Effector memory CD8-positive, alpha-beta T cell (primary cell): ENCODE data around the gene TELO2.
A peak's percentile ranks its signal among the peaks of the same experiment; 100 is the strongest.

Source experiments
- ATAC-seq: fragments of 150-1000 bp; cut with Tn5 transposase; replicated peaks from 2 replicates; pipeline ENCODE4 v1.10.0; 2021; ENCODE audit warnings: mild to moderate bottlenecking, moderate library complexity
- DNase-seq, 3 experiments: peaks; one replicate each; pipeline ENCODE4 v3.0.0; 2021
- H3K27ac Mint-ChIP-seq, 2 donors: one replicate each; pipeline ENCODE4 v1.8.0; 2022; ENCODE audit warnings: mild to moderate bottlenecking in 2 of 2, mixed read lengths in 2 of 2, moderate library complexity in 2 of 2
- H3K27me3 Mint-ChIP-seq, 2 donors: one replicate each; pipeline ENCODE4 v1.8.0; 2022; ENCODE audit warnings: mixed read lengths in 2 of 2
- H3K36me3 Mint-ChIP-seq: one replicate; pipeline ENCODE4 v1.8.0; 2022; ENCODE audit warnings: mild to moderate bottlenecking, moderate library complexity, mixed read lengths; ENCODE audit not compliant: insufficient read depth
- H3K4me1 Mint-ChIP-seq, 2 donors: one replicate each; pipeline ENCODE4 v1.8.0; 2022; ENCODE audit warnings: low read depth in 2 of 2, mixed read lengths in 2 of 2
- H3K4me3 Mint-ChIP-seq, 2 donors: one replicate each; pipeline ENCODE4 v1.8.0; 2022; ENCODE audit warnings: mild to moderate bottlenecking in 2 of 2, mixed read lengths in 2 of 2, moderate library complexity in 2 of 2
- H3K9me3 Mint-ChIP-seq, 2 donors: one replicate each; pipeline ENCODE4 v1.8.0; 2022; ENCODE audit warnings: mixed read lengths in 2 of 2
- total RNA-seq, 9 experiments: gene quantifications; one replicate each; lab custom pipeline; 2026; lab: John Stamatoyannopoulos, UW

Gene TELO2
- total RNA-seq: 24.1 to 83.6 (median 52.6) reads per million in 9 experiments

DNA sequence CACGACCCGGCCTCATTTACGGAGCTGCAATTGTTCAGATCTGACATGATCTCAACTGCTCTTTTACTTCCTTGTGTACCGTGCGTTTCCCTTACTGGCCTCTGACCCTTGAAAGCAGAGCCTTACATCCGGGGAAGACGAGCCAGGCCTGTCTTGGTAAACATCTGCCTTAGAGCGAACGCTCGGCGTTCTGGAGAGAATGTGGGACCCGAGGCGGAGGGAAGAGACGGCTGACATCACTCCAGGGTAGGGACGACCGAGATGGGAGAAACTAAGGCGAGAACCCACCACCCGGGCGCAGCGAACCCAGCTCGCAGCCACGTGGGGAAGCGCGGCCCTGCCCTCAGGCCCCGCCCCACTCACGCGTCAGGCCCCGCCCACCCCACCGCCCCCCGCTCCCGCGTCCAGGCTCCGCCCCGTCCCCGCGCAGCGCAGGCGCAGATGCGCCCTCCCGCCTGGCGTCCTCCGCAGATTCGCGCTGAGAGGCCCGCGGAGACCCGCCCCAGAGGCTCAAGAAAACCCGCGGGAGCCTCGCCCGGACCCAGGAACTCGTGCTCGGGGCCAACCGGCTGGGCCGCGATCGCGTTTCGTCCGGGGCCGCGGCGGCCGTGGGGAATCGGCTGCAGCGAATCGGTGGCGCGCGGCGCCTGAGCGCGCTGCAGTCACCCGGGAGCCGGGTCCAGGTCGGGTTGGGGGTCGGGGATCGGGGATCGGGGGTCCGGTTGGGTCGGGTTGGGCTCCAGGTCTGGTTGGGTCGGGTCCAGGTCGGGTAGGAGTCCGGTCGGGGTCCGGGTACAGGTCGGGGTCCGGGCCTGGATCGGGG lies at the start of gene TELO2:
Gene TELO2, plus strand, starts transcription at position 438 of the 823 bp plus-strand sequence. CDS start 922 bp downstream, outside the sequence.
- Mint-ChIP-seq H3K36me3 (peaks cover 7% of the 10 kb centered on the region), H3K4me1 (peaks cover 9 to 10% of the 10 kb centered on the region in 2 donors), H3K27ac (peak within 1 kb of the TSS; percentile 94 to 96), H3K4me3 (peak within 1 kb of the TSS; percentile 90 to 91), H3K27me3 (no peaks in the 10 kb centered on the region), H3K9me3 (no peaks in the 10 kb centered on the region)
- ATAC-seq (peak; percentile 85), DNase-seq (peak; percentile 83 to 84 (median 84))

DNA sequence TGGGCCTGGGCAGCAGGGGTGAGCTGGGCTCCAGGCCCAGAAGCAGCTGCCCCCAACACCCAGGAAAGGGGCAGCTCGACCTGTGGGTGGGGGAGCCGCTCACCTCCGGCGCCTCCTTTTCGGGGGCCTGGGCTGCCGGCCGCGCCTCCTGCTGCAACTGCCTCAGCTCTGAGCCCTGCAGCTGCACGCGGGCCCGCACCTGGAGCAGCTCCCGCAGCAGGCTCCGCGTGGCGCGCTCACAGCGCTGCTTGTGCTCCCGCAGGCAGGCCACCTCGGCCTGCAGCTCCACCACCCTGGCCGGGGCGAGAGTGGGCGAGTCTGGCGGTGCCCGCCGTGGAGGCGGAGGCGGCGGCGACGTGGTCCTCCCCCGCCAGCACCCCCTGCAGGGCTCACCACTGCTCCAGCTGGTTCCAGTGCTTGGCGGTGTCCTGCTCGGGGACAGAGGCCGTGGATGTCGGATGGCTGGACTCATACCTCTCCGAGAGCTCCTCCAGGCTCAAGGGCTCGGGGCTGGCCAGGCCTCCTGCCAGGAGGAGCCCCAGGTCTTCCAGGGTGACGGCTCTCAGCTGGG lies 49.7 kb upstream of the TELO2 start:
- Mint-ChIP-seq H3K36me3 (peaks cover 2% of the 10 kb centered on the region), H3K4me1 (peaks cover 2 to 3% of the 10 kb centered on the region in 2 donors), H3K9me3 (no peaks in the 10 kb centered on the region)

DNA sequence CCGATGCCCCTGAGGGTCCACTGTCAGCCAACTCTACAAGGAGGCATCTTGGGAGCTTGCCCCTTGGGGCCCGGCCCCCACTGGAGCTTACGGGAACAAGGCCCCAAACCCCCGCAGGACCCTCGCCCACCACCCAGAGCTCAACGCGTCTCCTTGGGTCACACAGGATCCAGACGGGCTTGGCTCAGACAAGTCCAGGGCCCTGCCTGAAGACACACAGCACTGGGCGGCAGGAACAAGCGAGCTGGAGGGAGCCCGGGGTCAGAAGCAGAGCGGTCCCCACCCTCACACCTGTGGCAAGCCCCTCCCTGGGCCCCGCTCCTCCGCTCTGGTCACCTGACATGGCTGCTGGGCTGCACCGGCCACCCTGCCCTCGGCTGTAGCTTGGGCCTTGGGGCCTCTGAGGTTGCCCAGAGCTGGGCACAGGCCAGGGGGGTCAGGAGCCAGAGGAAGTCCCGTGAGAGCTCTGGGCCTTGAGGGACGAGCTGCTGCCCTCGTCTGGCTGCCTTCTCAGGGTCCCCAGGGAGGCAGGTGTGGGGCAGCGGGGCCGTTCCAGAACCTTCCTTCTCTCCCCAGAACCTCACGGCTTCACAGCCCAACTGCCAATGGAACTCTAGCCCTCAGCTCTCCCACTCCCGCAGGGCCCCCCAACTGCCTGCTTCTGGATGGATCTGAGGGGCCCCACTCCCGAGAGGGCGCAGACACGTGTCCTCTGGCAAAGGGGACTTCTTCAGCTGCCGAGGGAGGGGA lies 49.0 kb upstream of the TELO2 start, which contains the start of gene CCDC154:
Gene CCDC154, minus strand, starts transcription at position 577 of the 750 bp plus-strand sequence. Its CDS starts 234 bp downstream, at position 343.
- Mint-ChIP-seq H3K27me3 (no peaks in the 10 kb centered on the region), H3K4me1 (peaks cover 2 to 3% of the 10 kb centered on the region in 2 donors), H3K9me3 (no peaks in the 10 kb centered on the region), H3K36me3 (peaks cover 2% of the 10 kb centered on the region), H3K27ac (no peak within 1 kb of the TSS), H3K4me3 (no peak within 1 kb of the TSS)
- ATAC-seq (no peak), DNase-seq (no peak)

More for the DNA sequence above, 49.7 kb upstream of the TELO2 start:
- DNase-seq: no peak
- no peak for ATAC-seq
- no peak overlapping the region for H3K4me3 Mint-ChIP-seq
- H3K27ac Mint-ChIP-seq: no peak overlapping the region
- no peaks in the 10 kb centered on the region for H3K27me3 Mint-ChIP-seq

DNA sequence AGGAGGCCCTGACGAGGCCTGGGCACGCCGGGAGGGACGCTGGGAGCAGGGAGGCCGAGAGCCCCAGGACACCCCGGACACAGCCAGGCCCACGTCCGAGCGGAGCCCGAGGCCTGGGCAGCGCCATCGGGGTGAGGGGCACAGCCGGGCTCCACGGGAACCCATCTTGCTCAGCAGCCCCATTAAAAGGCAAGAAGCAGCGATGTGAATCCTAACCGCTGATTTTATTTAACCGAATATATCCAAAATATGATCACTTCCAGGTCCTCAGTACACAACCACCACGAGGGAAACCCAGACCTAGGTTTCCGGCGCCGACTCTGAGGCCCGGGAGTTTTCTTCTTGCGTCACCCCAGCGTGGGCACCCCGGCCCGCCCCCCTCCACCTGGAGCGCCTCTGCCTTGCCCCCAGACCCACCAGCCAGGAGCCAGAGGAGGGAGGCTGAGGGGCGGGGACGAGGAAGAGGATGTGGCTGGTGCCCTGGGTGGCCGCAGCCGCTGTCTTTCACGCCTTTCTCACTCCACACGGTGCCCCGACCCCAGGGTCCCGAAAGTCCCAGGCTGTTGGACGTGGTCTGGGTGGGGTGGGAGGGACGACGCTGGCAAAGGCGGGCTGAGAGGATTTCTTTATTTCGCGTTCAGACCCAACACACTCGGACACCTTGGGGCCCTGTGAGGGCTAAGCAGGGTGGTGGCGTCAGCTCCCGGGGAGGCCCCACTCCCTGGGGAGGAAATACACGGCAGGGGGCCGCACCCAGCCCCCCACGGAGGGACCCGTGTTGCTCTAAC lies 48.2 kb upstream of the TELO2 start:
- ATAC-seq (no peak), DNase-seq (no peak)
- Mint-ChIP-seq H3K36me3 (peaks cover 6% of the 10 kb centered on the region), H3K27me3 (no peaks in the 10 kb centered on the region), H3K4me1 (peaks cover 2 to 3% of the 10 kb centered on the region in 2 donors), H3K4me3 (no peak overlapping the region), H3K27ac (no peak overlapping the region), H3K9me3 (no peaks in the 10 kb centered on the region)

DNA sequence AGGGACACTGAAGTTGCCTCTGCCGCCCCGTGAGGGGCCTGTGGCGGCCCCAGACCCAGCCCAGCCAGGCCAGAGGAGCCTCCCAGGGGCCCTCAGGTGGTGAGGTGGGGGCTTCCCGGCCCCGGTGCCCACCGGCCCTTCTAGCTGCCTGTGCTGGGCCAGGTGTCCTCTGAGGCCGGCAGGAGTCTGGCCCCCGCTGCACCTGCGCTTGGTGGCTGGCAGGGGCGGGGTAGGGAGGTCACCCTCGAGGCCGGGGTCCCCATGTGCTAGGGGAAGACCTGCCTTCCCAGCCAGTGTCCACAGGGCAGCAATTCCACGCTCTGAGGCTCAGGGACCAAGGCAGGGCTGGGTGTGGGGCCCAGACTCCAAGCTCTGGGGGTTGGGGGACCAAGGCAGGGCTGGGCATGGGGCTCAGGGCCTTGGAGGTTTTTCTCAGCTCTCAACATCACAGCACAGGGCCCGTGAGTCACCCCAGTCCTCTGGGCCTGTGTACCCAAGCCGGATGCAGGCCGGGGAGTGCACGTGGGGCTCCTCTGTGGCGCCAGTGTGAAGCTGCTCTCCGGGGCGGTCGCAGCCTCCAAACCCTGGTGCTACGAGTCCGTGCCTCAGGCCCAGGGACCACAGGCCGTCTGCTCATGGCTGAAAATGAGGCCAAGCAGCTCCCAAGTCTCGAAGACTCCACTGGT lies 47.5 kb upstream of the TELO2 start:
- Mint-ChIP-seq H3K9me3 (no peaks in the 10 kb centered on the region), H3K27ac (no peak overlapping the region), H3K27me3 (no peaks in the 10 kb centered on the region), H3K4me1 (peaks cover 0 to 3% of the 10 kb centered on the region in 2 donors), H3K36me3 (peaks cover 9% of the 10 kb centered on the region), H3K4me3 (no peak overlapping the region)
- ATAC-seq: no peak
- DNase-seq: no peak

DNA sequence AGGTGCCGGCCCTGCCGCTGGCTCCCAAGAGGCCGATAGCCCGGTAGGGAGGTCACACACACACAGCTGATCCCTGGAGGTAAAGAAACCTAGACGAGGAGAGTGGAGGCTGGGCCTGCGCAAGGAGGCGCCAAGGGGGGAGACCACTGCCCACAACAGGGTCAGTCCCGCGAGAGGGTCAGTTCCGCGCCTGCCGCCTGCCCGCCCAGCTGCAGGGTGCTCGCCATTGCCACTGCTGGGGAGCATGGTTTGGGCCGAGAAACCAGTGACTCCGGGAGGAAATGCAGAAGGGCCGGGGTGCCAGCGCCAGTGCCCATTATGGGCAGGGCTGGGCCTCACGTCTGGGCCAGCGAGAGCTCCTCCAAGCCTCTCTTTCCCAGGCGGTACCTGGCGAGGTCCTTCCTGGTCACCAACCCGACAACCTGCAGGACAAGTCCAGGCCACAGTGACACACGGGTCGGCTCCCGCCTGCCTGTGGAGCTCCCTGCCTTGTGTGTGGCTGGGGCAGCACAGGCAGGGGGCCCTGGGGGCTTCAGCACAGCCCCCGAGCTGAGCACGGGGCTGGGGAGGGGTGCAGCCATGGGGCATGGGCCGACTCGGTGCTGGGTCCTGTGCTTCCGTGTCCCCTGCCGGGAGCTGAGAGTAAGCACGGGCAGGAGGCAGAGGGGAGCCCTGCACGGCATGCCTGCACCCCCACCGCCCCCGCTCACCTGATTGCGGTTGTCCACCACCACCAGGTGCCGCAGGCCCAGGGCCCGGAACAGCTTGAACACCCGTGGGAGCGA lies 46.7 kb upstream of the TELO2 start:
- H3K4me1 Mint-ChIP-seq: peaks cover 2 to 3% of the 10 kb centered on the region in 2 donors
- no peak overlapping the region for H3K27ac Mint-ChIP-seq
- H3K27me3 Mint-ChIP-seq: no peaks in the 10 kb centered on the region
- no peak overlapping the region for H3K4me3 Mint-ChIP-seq
- DNase-seq (no peak), ATAC-seq (no peak)
- peaks cover 12% of the 10 kb centered on the region for H3K36me3 Mint-ChIP-seq
- no peaks in the 10 kb centered on the region for H3K9me3 Mint-ChIP-seq

DNA sequence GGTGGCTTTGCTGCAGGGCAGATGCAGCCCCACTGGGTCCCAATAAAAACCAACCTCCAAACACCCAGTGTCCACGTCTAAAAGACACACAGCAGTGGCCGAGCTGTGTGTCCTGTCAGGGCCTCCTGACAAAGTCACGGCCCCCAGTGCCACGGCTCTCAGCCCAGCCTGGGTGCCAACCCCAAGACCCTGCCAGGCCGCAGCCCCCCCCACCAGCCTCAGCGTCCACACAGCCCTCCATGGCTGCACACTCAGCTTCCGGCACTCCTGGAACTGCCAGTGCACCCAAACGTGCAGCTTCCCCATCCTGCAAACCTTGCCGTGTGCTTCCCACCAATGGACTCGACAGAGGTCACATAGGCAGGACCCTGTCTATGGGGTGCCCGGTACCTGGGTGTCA lies 45.2 kb upstream of the TELO2 start:
- Mint-ChIP-seq H3K4me3 (no peak overlapping the region), H3K9me3 (no peaks in the 10 kb centered on the region), H3K4me1 (peaks cover 3% of the 10 kb centered on the region in 2 donors), H3K27ac (no peak overlapping the region), H3K36me3 (peaks cover 18% of the 10 kb centered on the region), H3K27me3 (no peaks in the 10 kb centered on the region)
- ATAC-seq (no peak), DNase-seq (no peak)

DNA sequence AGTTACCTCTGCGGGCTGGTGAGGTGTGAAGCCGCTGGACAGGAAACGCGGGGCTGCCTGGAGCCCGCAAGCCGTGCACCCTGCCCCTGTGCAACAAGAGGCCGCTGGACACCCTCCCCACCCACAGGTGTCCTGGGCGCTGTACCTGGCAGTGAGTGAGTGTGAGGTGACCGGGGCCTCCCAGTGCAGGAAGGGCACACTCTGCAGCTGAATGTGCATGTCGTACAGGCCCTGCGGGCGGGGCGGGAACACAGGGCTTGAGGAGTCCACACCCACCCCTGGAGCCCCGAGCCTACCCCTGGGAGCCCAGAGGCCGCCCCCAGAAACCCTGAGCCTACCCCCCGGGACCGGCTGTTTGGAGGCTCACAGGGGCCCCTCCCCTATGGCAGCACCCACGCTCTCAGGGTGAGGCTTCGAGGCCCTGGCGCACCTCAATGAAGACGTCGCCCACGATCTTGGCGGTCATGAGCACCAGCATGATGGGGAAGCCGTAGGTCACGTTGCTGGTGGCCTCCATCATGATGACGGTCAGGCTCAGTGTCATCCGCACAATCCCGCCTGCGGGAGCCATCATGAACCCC lies 44.5 kb upstream of the TELO2 start:
- H3K27me3 Mint-ChIP-seq: no peaks in the 10 kb centered on the region
- ATAC-seq: no peak
- no peak overlapping the region for H3K4me3 Mint-ChIP-seq
- H3K36me3 Mint-ChIP-seq: peaks cover 23% of the 10 kb centered on the region
- no peaks in the 10 kb centered on the region for H3K9me3 Mint-ChIP-seq
- H3K4me1 Mint-ChIP-seq: peaks cover 3% of the 10 kb centered on the region in 2 donors
- H3K27ac Mint-ChIP-seq: peak overlapping the region in 1 of 2 donors; percentile 28
- no peak for DNase-seq

DNA sequence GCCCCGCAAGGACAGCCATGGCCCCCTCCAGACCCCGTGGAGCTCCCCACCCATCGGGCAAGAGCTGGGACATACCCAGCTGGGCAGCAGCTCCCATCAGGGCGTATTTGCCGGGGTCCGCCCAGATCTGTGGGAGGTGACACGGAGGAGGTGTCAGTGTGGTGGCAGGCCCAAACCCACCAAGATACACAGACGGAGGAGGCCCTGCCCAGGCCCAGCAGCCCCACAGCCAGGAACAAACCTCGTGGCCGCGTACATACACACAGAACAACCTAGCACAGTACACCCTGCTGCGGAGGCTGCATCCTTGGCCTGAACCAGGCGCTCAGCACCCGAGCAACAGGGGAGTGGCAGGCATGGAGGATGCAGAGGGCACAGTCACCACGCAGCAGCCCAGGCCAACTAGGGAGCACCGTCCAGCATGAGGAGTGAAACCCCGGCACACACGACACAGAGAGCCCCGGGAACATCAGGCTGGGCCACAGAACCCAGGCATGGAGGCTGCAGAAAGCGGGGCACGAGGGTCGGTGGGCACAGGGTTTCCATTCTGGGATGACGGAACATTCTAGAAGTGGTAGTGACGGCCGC lies 43.9 kb upstream of the TELO2 start:
- H3K36me3 Mint-ChIP-seq: peaks cover 27% of the 10 kb centered on the region
- peak overlapping the region in 1 of 2 donors; percentile 25 for H3K27ac Mint-ChIP-seq
- H3K27me3 Mint-ChIP-seq: no peaks in the 10 kb centered on the region
- H3K4me1 Mint-ChIP-seq: peaks cover 3% of the 10 kb centered on the region in 2 donors
- H3K9me3 Mint-ChIP-seq: no peaks in the 10 kb centered on the region
- DNase-seq: no peak
- ATAC-seq: no peak
- no peak overlapping the region for H3K4me3 Mint-ChIP-seq

DNA sequence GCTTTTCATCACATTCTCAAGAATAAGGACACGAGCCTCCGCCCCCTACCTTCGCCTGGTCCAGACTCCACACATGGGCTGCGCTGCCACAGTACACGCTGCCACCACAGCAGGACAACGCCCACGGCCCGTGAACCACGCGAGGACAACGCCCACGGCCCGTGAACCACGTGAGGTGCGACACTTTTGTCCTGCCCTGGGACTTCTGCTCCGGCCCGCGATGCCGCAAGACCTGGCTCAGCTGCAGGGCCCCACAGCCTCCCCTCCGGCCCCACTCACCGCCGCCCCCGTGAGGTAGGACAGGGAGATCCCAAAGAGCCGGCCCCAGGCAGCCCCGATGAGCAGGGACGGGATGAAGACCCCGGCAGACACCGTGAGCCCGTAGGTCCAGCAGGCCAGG lies 42.9 kb upstream of the TELO2 start:
- Mint-ChIP-seq H3K36me3 (peaks cover 27% of the 10 kb centered on the region), H3K27ac (peak overlapping the region in 1 of 2 donors; percentile 25), H3K4me3 (no peak overlapping the region), H3K9me3 (no peaks in the 10 kb centered on the region), H3K4me1 (peaks cover 2 to 3% of the 10 kb centered on the region in 2 donors), H3K27me3 (no peaks in the 10 kb centered on the region)
- no peak for DNase-seq
- ATAC-seq: no peak

DNA sequence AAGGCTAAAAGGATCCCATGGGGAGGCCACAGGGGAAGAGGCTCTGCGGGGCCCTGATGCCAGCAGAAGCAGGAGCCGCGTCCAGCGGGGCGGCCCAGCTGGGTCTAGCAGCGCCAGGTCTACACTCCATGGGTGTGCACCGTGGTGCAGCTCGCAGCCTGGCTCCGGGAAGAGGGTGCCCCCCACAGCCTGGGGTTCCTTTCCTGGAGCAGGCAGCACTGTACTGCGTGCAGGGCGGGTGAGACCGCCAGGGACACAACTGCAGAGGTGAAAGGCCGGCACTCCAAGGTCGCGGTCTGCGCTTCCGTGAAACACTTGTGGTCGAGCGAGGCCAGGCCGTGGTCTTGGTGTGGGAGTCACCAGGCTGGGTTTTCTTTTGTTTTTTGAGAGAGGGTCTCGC lies 42.3 kb upstream of the TELO2 start:
- no peaks in the 10 kb centered on the region for H3K27me3 Mint-ChIP-seq
- no peak for ATAC-seq
- peaks cover 27% of the 10 kb centered on the region for H3K36me3 Mint-ChIP-seq
- DNase-seq: no peak
- no peak overlapping the region for H3K4me3 Mint-ChIP-seq
- no peaks in the 10 kb centered on the region for H3K9me3 Mint-ChIP-seq
- H3K4me1 Mint-ChIP-seq: peaks cover 2 to 3% of the 10 kb centered on the region in 2 donors
- H3K27ac Mint-ChIP-seq: no peak overlapping the region
